GM19455 (cell line): ENCODE measurements around the gene KIF18B.

Experiments
- ATAC-seq: cut with Tn5 transposase; IDR thresholded peaks from one replicate; pipeline ENCODE4 v1.9.1; 2021; ENCODE audit not compliant: unreplicated experiment

KIF18B gene

DNA sequence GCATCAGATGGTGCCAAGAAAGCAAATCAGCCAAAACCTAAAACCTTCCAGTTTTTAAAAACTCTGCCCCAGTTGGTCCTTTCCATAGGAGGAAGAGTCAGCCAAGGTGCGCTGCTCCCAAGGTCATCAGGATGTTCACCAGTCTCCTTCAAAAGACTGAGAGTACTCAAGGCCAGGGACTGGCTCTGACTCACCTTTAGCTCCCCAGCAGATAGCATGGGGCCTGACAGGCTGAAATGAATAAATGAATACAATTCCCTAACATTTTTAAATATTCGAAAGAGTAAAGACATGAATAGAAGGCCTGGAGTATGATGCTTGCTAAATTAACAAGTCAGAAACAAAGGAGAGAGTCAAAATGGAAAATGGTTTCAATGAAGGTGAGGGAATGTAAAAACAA, 67.5 kb downstream of the KIF18B start:
- no peak for ATAC-seq

GRCh38 chr17:44879376-44879775, 68.2 kb downstream of the KIF18B start:
- no peak for ATAC-seq

DNA sequence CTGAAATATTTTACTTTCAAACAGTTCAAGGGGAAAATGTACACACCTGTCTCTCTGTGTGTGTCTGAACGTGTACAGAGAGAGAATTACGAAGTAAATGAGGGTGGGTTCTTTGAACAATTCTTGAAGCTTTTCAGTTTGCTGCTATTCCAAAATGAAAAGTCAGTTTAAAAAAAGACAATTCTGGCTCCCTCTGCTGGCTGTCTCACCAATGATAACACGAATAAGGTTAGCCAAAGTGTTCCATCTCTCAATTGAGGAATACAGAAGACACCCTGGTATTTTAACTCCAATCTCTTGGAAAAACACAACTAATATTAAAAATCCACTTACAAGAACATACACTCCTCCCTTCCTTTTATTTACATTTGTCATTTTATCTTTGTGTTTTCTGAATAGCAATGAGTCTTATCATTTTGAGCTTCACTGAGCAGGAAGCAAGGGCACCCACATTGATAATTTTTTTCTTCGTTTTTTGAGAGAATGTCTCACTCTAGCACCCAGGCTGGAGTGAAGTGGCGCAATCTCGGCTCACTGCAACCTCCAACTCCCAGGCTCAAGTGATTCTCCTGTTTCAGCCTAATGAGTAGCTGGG, 68.8 kb downstream of the KIF18B start:
- ATAC-seq: no peak

DNA sequence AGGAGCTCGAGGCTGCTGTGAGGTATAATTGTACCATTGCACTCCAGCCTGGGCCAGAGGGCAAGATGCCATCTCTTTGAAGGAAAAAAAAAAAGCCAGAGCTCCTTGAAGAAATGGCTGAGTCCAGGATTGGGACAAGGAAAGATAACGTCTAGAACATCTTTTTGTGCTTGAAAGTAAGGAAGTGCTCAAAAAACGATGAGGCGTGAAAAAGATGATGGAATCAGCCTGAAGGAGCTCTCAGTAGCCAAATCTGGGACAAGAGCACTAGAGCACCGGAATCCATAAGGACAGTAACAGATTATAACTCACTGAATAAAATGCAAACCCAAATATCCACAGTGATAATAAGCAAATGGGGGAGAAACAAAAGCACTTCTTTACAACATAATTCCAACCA, 70.5 kb downstream of the KIF18B start:
- no peak for ATAC-seq

DNA sequence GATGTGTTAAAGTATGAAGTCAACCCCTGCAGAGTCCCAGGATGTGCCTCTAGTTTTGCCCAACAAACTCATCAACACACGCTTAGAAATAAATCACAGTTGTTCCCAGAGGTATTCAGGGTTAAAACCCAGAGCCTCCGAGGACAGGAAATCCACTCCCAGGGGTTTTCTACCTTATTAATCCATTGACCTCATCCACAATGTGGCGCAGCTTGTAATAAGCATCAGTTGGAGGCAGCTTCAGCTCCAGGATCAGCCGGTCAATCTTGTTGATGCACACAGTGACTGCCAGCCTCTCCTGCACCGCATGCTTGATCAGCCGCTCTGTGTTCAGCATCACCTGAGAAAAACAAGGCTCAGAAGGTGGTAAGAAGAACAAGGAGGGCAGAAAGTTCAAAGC, 71.8 kb downstream of the KIF18B start:
- ATAC-seq: no peak
